K562 (cell line): ENCODE measurements around the gene DOCK8. TPM values are rescaled to one million over a fixed set of nuclear protein-coding genes. Genes with fewer than 3 reads are reported as not detected.

ENCODE experiments used
- ATAC-seq: fragments of 200-7000 bp; cut with Tn5 transposase; 3 replicates; pipeline ENCODE4 v1.9.1; 2020; ENCODE audit warnings: moderate library complexity
- BruUV-seq: library from RNA; stranded (reverse); fragments of 400-500 nt; replicated peaks from 2 replicates; lab custom pipeline; 2021; lab: Mats Ljungman, UMichigan
- CTCF ChIA-PET: fragments of 300-600 bp; formaldehyde crosslinking; extraction: SDS; loops from one replicate; lab custom pipeline; 2021; ENCODE audit warnings: low intra/inter-chr PET ratio; lab: Yijun Ruan, JAX
- POLR2A ChIA-PET: fragments of 300-600, 350-650 bp; sonication (Branson Sonifier 250); formaldehyde crosslinking; extraction: SDS; loops from one replicate; lab custom pipeline; 2021; ENCODE audit warnings: antibody characterized with exemption, inconsistent platforms; lab: Yijun Ruan, JAX
- DNase-seq, 4 experiments: peaks; one replicate each; pipeline versions ENCODE4 v3.0.0 to v3.0.0-alpha.2; 2011 to 2018; ENCODE audit warnings: low spot score in 3 of 4, mixed read lengths in 3 of 4; ENCODE audit errors: extremely low read depth in 1 of 4
- FAIRE-seq: peaks from 2 replicates; lab custom pipeline; 2011; peaks lifted over from hg19 to GRCh38; lab: Jason Lieb, UNC
- H2AFZ ChIP-seq: 2 replicates; pipeline ENCODE4 v1.6.0; 2011; ENCODE audit warnings: low read depth, low read length, control low read depth, inconsistent platforms
- H3K27ac ChIP-seq: fragments of 200-600 bp; 3 replicates; pipeline ENCODE4 v1.8.0; 2011; ENCODE audit warnings: low read depth, mild to moderate bottlenecking, control low read depth, inconsistent platforms, low read length, moderate library complexity, mixed read lengths; ENCODE audit errors: extremely low read depth
- H3K27me3 ChIP-seq, 2 experiments: fragments of 300-600 bp in 1 of 2; 2 replicates in 1 of 2; 3 replicates in 1 of 2; pipeline versions ENCODE4 v1.6.0 to v1.8.0; 2011; ENCODE audit warnings: inconsistent platforms in 2 of 2, low read length in 2 of 2, mild to moderate bottlenecking in 1 of 2, mixed read lengths in 1 of 2, moderate library complexity in 1 of 2; ENCODE audit not compliant: control insufficient read depth in 2 of 2, insufficient read depth in 2 of 2
- H3K36me3 ChIP-seq: fragments of 300-600 bp; 3 replicates; pipeline ENCODE4 v1.8.0; 2011; ENCODE audit warnings: mild to moderate bottlenecking, low read length, inconsistent platforms; ENCODE audit not compliant: control insufficient read depth, insufficient read depth
- H3K4me1 ChIP-seq, 2 experiments: fragments of 200-600 bp in 1 of 2; replicated peaks in 1 of 2; 2 replicates in 1 of 2; 3 replicates in 1 of 2; pipeline versions ENCODE4 v1.5.1 to v1.8.0; 2011; ENCODE audit warnings: inconsistent platforms in 2 of 2, low read length in 2 of 2, mild to moderate bottlenecking in 1 of 2, mixed read lengths in 1 of 2, moderate library complexity in 1 of 2; ENCODE audit not compliant: control insufficient read depth in 2 of 2, insufficient read depth in 2 of 2
- H3K4me2 ChIP-seq: 2 replicates; pipeline ENCODE4 v1.6.1; 2011; ENCODE audit warnings: low read length, control low read depth, inconsistent platforms, mixed read lengths; ENCODE audit not compliant: insufficient read depth
- H3K4me3 ChIP-seq: fragments of 200-600 bp; sonication (generic), shearing (Covaris generic); 2 replicates; pipeline ENCODE4 v1.5.1; 2016; ENCODE audit warnings: control low read depth, inconsistent platforms
- H3K79me2 ChIP-seq: fragments of 200-600 bp; 3 replicates; pipeline ENCODE4 v1.8.0; 2011; ENCODE audit warnings: low read length, inconsistent platforms; ENCODE audit not compliant: control insufficient read depth, insufficient read depth
- H3K9ac ChIP-seq, 2 experiments: 2 replicates each; pipeline versions ENCODE4 v1.6.0 to v1.6.1; 2011; ENCODE audit warnings: low read depth in 2 of 2, low read length in 2 of 2, control low read depth in 1 of 2, inconsistent platforms in 1 of 2, mild to moderate bottlenecking in 1 of 2, mixed read lengths in 1 of 2; ENCODE audit not compliant: insufficient read depth in 1 of 2
- H3K9me1 ChIP-seq: one replicate; pipeline ENCODE4 v1.6.0; 2011; ENCODE audit warnings: inconsistent platforms, mild to moderate bottlenecking, low read length, moderate library complexity; ENCODE audit not compliant: control insufficient read depth, insufficient read depth
- H3K9me3 ChIP-seq: replicated peaks from 2 replicates; pipeline ENCODE4 v1.5.1; 2011; ENCODE audit warnings: low read depth, low read length, inconsistent platforms; ENCODE audit not compliant: control insufficient read depth, insufficient read depth
- H4K20me1 ChIP-seq: replicated peaks from 2 replicates; pipeline ENCODE4 v1.6.1; 2011; ENCODE audit warnings: low read length, inconsistent platforms, mixed read lengths; ENCODE audit not compliant: control insufficient read depth, insufficient read depth
- CCAR2 ChIP-seq: fragments of 200-400 bp; formaldehyde crosslinking; IDR thresholded peaks from 2 replicates; pipeline ENCODE4 v1.6.1; 2017; ENCODE audit warnings: mild to moderate bottlenecking, low read depth, low read length
- E2F5 ChIP-seq: sonication (generic); formaldehyde crosslinking; IDR thresholded peaks from 2 replicates; pipeline ENCODE4 v1.8.0; 2022; ENCODE audit warnings: mild to moderate bottlenecking, missing genetic modification reagents
- HCFC1 ChIP-seq: IDR thresholded peaks from 2 replicates; pipeline ENCODE4 v1.6.1; 2012; ENCODE audit warnings: low read depth, low read length, improper control_type of control experiment
- HNRNPK ChIP-seq: fragments of 200-400 bp; formaldehyde crosslinking; IDR thresholded peaks from one replicate; pipeline ENCODE4 v1.6.1; 2018; ENCODE audit warnings: mild to moderate bottlenecking, low read depth, low read length; ENCODE audit not compliant: poor library complexity, severe bottlenecking
- KDM1A ChIP-seq, 2 experiments: fragments of 450-650 bp; IDR thresholded peaks; 2 replicates each; pipeline ENCODE4 v1.6.1; 2016; ENCODE audit warnings: mild to moderate bottlenecking in 2 of 2
- NEUROD1 ChIP-seq: fragments of 150-350 bp; IDR thresholded peaks from 2 replicates; pipeline ENCODE4 v1.6.1; 2014; ENCODE audit warnings: borderline replicate concordance, low read length, low read depth; ENCODE audit not compliant: partially characterized antibody
- NFIX ChIP-seq: fragments of 250-450 bp; sonication (Bioruptor Pico); IDR thresholded peaks from 2 replicates; pipeline ENCODE4 v1.4.0; 2020; ENCODE audit warnings: low read depth, mild to moderate bottlenecking, moderate library complexity
- PTTG1 ChIP-seq: fragments of 450-650 bp; IDR thresholded peaks from 2 replicates; pipeline ENCODE4 v1.6.1; 2016; ENCODE audit warnings: low read depth, mild to moderate bottlenecking, missing genetic modification characterization, missing compliant biosample characterization
- RCOR1 ChIP-seq, 2 experiments: IDR thresholded peaks; 2 replicates each; pipeline ENCODE4 v1.6.1; 2012; ENCODE audit warnings: low read depth in 2 of 2, low read length in 2 of 2, borderline replicate concordance in 1 of 2, improper control_type of control experiment in 1 of 2
- SAFB ChIP-seq: fragments of 200-400 bp; formaldehyde crosslinking; IDR thresholded peaks from 2 replicates; pipeline ENCODE4 v1.6.1; 2017; ENCODE audit warnings: low read depth, low read length, borderline replicate concordance
- STAT6 ChIP-seq: sonication (generic); formaldehyde crosslinking; IDR thresholded peaks from 2 replicates; pipeline ENCODE4 v1.8.1; 2023; ENCODE audit warnings: mild to moderate bottlenecking, missing genetic modification reagents
- TRIM24 ChIP-seq, 2 experiments: fragments of 450-650 bp; IDR thresholded peaks; 2 replicates each; pipeline ENCODE4 v1.6.1; 2016
- ZEB2 ChIP-seq: fragments of 450-650 bp; IDR thresholded peaks from 2 replicates; pipeline ENCODE4 v1.6.1; 2016
- ZNF436 ChIP-seq: fragments of 250-450, 450-650 bp; sonication (Bioruptor Pico); formaldehyde crosslinking; IDR thresholded peaks from 2 replicates; pipeline ENCODE4 v1.7.0; 2020; ENCODE audit warnings: mild to moderate bottlenecking
- WGBS: fragments of 100-300 bp; shearing (Covaris generic); methylation state at CpG from one replicate; pipeline ENCODE4 v1.1.6; 2016; ENCODE audit warnings: low coverage, mixed read lengths; ENCODE audit not compliant: insufficient coverage; ENCODE audit errors: missing lambda C conversion rate; 5-methylcytosine and 5-hydroxymethylcytosine counted together
- in situ Hi-C: fragments of 300-500 bp; cut with MboI; formaldehyde crosslinking; loops from 4 replicates; pipeline ENCODE4 v1.15.0; 2018; ENCODE audit warnings: inconsistent platforms, mixed read lengths
- intact Hi-C: fragments of 100-400 bp; cut with micrococcal nuclease; formaldehyde crosslinking; loops from 2 replicates; pipeline ENCODE4 v1.14.2; 2022
- polyA plus RNA-seq, 8 experiments: library from polyadenylated mRNA; depleted of rRNA in 4 of 8; stranded (reverse) in 5 of 8; unstranded in 3 of 8; fragments of >200 nt; fragmentation: Nextera tagmentation in 2 of 8; fragmentation: Illumina TruSeq in 1 of 8; extraction: Ambion mirVana in 2 of 8; extraction: Trizol in 1 of 8; gene quantifications; 2 replicates each; pipeline versions ENCODE4 v1.2.1 to v1.2.3, GENCODE V29; 2011 to 2014; ENCODE audit warnings: inconsistent platforms in 1 of 8, missing spikeins in 1 of 8
- total RNA-seq, 7 experiments: library from RNA; depleted of rRNA in 6 of 7; stranded (reverse); fragments of >200 nt in 6 of 7; fragmentation: Illumina TruSeq in 2 of 7; extraction: Trizol in 2 of 7; gene quantifications; 2 replicates each; pipeline versions ENCODE4 v1.2.1 to v1.2.3, GENCODE V29; 2011 to 2021; ENCODE audit warnings: low replicate concordance in 1 of 7

DOCK8 gene
- total and polyA plus RNA-seq, 9 of the 15 experiments (the other 6 are each of a cell fraction or from before 2014, with no cell fraction given) = 14.4 to 53.8 (median 25.1) TPM

GRCh38 chr9:336039-336438, 121.4 kb downstream of the DOCK8 start:
- POLR2A ChIA-PET = interaction anchor here (0.6 kb wide), 2 partner anchors 10 to 262 kb away, joined by 3 read pairs; no protein-coding TSS in a partner anchor
- intact Hi-C loops = no loop called here
- CTCF ChIA-PET = no interaction called here

GRCh38 chr9:338602-339001, 123.9 kb downstream of the DOCK8 start:
- ATAC-seq = no peak
- Histone ChIP-seq H3K9me3 (no peaks in the 10 kb centered on the region), H3K9ac (no peak overlapping the region), H3K4me1 (no peaks in the 10 kb centered on the region), H4K20me1 (no peaks in the 10 kb centered on the region), H3K79me2 (no peaks in the 10 kb centered on the region), H3K4me2 (no peak overlapping the region), H3K27me3 (no peaks in the 10 kb centered on the region), H3K4me3 (no peak overlapping the region), H3K27ac (no peak overlapping the region), H3K36me3 (peaks cover 72% of the 10 kb centered on the region; the same call in 2 of the 3 replicates), H3K9me1 (no peaks in the 10 kb centered on the region), H2AFZ (no peak overlapping the region)
- FAIRE-seq = no peak
- BruUV-seq = no TSS peak
- CTCF ChIA-PET = no interaction called here
- in situ Hi-C loops (no loop called here), intact Hi-C loops (no loop called here)
- WGBS = 56% methylated on average over 6 of the region's 6 CpGs
- POLR2A ChIA-PET = no interaction called here
- no peak for DNase-seq
- TF ChIP-seq SAFB (no peak), ZNF436 (CRISPR knock-in tag) (no peak), E2F5 (CRISPR knock-in tag) (no peak), STAT6 (CRISPR knock-in tag) (no peak), NEUROD1 (no peak), HNRNPK (no peak), KDM1A (IDR thresholded peaks at IDR 0.05) (peak in 1 of 2 experiments; percentile 36; a peak in 1 of 4 replicates), RCOR1 (IDR thresholded peaks at IDR 0.05; ENCODE audit: borderline replicate concordance in 1 of 2, low read depth in 2 of 2, low read length in 2 of 2) (0 out of 4 replicates have a peak, but pooled peaks of 1 of the 2 experiments have one; percentile 55), HCFC1 (no peak), PTTG1 (no peak)

More at GRCh38 chr9:336039-336438, 121.4 kb downstream of the DOCK8 start:
- H4K20me1 ChIP-seq = no peaks in the 10 kb centered on the region
- H2AFZ ChIP-seq = no peak overlapping the region
- TF ChIP-seq NFIX (CRISPR knock-in tag) (no peak), ZEB2 (no peak), TRIM24 (IDR thresholded peaks at IDR 0.05) (no peak), CCAR2 (no peak)
- ATAC-seq (no peak), DNase-seq (no peak), FAIRE-seq (no peak)
- H3K9me1 ChIP-seq = no peaks in the 10 kb centered on the region
- BruUV-seq = no TSS peak
- H3K36me3 ChIP-seq = peaks cover 78% of the 10 kb centered on the region; the same call in 2 of the 3 replicates
- no peaks in the 10 kb centered on the region for H3K9me3 ChIP-seq
- no peak overlapping the region for H3K27ac ChIP-seq
- no peaks in the 10 kb centered on the region for H3K79me2 ChIP-seq
- H3K4me3 ChIP-seq = no peak overlapping the region
- in situ Hi-C loops = no loop called here
- no peak overlapping the region for H3K9ac ChIP-seq
- H3K27me3 ChIP-seq = no peaks in the 10 kb centered on the region
- no peaks in the 10 kb centered on the region for H3K4me1 ChIP-seq
- WGBS = 77% methylated on average over 1 of the region's 2 CpGs
- H3K4me2 ChIP-seq = no peak overlapping the region
